ENCODE results near the gene TCF4. TPM values are rescaled to one million over a fixed set of nuclear protein-coding genes. Genes with fewer than 3 reads are reported as not detected.
A peak's percentile ranks its signal among the peaks of the same experiment; 100 is the strongest.

TCF4 gene
- total and polyA plus RNA-seq, 2 donors: 12.7 to 36.6 TPM

DNA sequence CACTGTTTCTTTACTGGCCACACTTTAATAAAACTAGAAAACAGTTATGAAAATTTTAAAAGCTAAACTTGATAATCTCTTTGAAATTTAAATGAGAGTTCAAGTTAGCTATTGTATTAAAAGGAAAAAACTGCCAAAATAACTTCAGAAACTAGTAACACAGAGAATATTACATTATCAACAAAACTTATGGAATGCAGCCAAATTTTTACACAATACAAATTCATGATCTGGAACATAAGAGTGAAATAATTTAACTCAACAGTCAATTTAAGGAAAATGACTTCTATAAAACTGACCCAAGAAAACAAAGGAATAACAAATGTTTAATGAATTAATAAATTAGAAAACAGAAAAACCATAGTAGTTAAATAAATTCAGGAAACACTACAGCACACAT lies 65.0 kb downstream of the TCF4 start:
- DNase-seq (ENCODE audit: low read depth in 6 of 9, low spot score in 9 of 9): no peak
- Histone ChIP-seq H3K4me1 (ENCODE audit: control insufficient read depth in 2 of 2, insufficient read depth in 2 of 2, low read length in 2 of 2) (no peaks in the 10 kb centered on the region), H3K4me3 (ENCODE audit: low read length in 2 of 2) (no peak overlapping the region), H3K27ac (ENCODE audit: low read depth in 1 of 2, low read length in 1 of 2) (no peak overlapping the region), H3K9me3 (ENCODE audit: control insufficient read depth in 2 of 2, insufficient read depth in 1 of 2, low read length in 1 of 2) (no peaks in the 10 kb centered on the region), H3K36me3 (ENCODE audit: control insufficient read depth in 2 of 2, insufficient read depth in 2 of 2, low read length in 1 of 2) (no peaks in the 10 kb centered on the region), H3K27me3 (ENCODE audit: control insufficient read depth in 2 of 2, insufficient read depth in 1 of 2, low read length in 1 of 2) (no peaks in the 10 kb centered on the region)

DNA sequence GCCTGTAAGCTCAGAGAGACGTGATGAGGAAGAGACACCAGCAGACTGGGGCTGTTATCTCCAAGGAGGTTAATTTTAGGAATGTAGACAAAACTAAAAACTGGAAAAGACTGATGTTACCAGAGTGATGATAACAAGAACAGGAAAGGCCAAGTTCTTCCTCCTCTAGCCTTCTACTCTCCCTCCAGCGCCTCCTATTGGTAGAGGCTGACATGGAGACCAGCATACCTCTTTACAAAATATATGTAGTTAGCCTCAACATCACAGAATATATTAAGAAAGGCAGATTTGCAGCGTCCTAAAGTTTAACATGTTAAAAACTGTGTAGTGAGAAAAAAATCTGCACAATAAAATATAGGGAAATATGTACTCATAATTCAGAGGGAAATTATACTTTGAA lies 66.0 kb downstream of the TCF4 start:
- H3K4me1 ChIP-seq (ENCODE audit: control insufficient read depth in 2 of 2, insufficient read depth in 2 of 2, low read length in 2 of 2): no peaks in the 10 kb centered on the region
- no peaks in the 10 kb centered on the region for H3K36me3 ChIP-seq (ENCODE audit: control insufficient read depth in 2 of 2, insufficient read depth in 2 of 2, low read length in 1 of 2)
- 95% methylated on average over 3 of the region's 3 CpGs for WGBS
- no peak overlapping the region for H3K4me3 ChIP-seq (ENCODE audit: low read length in 2 of 2)
- no peak overlapping the region for H3K27ac ChIP-seq (ENCODE audit: low read depth in 1 of 2, low read length in 1 of 2)
- no peaks in the 10 kb centered on the region for H3K9me3 ChIP-seq (ENCODE audit: control insufficient read depth in 2 of 2, insufficient read depth in 1 of 2, low read length in 1 of 2)
- DNase-seq (ENCODE audit: low read depth in 6 of 9, low spot score in 9 of 9): peak in 2 of 9 donors; percentile 13 to 35
- H3K27me3 ChIP-seq (ENCODE audit: control insufficient read depth in 2 of 2, insufficient read depth in 1 of 2, low read length in 1 of 2): no peaks in the 10 kb centered on the region

DNA sequence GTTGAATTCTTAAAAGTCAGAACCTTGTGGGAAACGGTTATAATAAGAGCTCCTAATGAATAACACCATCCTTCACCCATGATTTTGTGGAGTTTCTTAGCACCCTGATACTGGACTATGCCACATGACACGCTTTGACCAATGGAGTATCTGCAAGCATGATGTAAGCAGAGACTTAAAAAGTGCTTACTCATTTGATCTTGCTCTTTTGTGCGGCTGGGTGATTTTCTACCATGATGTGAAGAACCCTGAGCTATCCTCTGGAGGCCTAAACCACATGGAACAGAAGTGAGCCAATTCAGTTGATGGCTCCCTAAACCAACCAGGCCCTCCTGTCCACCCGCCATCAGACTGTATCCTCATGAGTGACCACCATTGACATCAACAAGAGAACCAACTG lies 70.9 kb downstream of the TCF4 start:
- no peaks in the 10 kb centered on the region for H3K36me3 ChIP-seq (ENCODE audit: control insufficient read depth in 2 of 2, insufficient read depth in 2 of 2, low read length in 1 of 2)
- DNase-seq (ENCODE audit: low read depth in 6 of 9, low spot score in 9 of 9): no peak
- no peaks in the 10 kb centered on the region for H3K27me3 ChIP-seq (ENCODE audit: control insufficient read depth in 2 of 2, insufficient read depth in 1 of 2, low read length in 1 of 2)
- H3K4me3 ChIP-seq (ENCODE audit: low read length in 2 of 2): no peak overlapping the region
- H3K4me1 ChIP-seq (ENCODE audit: control insufficient read depth in 2 of 2, insufficient read depth in 2 of 2, low read length in 2 of 2): no peaks in the 10 kb centered on the region
- 98% methylated on average over 4 of the region's 4 CpGs for WGBS
- H3K9me3 ChIP-seq (ENCODE audit: control insufficient read depth in 2 of 2, insufficient read depth in 1 of 2, low read length in 1 of 2): no peaks in the 10 kb centered on the region
- H3K27ac ChIP-seq (ENCODE audit: low read depth in 1 of 2, low read length in 1 of 2): no peak overlapping the region

DNA sequence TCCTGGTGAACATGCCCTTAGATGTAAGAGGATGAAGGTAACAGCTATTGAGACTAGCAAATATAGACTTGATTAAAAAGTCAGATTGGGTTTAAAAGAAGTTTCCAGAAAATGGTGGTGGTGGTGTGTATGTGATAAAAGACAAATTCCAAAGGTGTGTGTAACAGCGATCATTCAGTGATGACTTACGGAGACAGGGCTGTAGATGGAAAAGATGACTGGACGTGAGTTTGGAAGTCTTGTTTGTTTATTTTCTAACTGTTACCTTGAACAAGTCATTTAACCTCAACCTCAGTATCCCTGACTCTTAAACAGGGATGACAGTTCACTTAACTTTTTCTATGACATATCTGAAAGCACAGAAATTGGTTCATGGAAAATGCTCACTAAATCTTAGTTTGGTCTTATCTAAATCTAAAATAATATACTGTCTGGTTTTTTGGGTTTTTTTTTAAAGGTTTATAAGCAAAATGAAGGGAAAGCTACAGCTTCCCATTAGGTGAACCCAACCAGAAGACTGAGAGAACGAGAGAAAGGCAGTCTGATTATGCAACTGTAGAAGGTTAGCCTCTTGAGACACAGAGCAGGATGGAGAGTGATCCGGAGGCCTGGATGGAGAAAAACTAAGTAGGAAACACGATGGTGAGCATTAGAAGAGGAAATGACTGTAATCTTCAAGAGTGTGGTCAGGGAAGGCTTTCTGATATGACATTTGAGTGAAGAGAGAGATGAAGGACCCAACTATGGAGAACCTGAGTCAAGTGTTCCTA lies 71.9 kb downstream of the TCF4 start:
- Histone ChIP-seq H3K27me3 (ENCODE audit: control insufficient read depth in 2 of 2, insufficient read depth in 1 of 2, low read length in 1 of 2) (no peaks in the 10 kb centered on the region), H3K9me3 (ENCODE audit: control insufficient read depth in 2 of 2, insufficient read depth in 1 of 2, low read length in 1 of 2) (no peaks in the 10 kb centered on the region), H3K36me3 (ENCODE audit: control insufficient read depth in 2 of 2, insufficient read depth in 2 of 2, low read length in 1 of 2) (no peaks in the 10 kb centered on the region), H3K4me1 (ENCODE audit: control insufficient read depth in 2 of 2, insufficient read depth in 2 of 2, low read length in 2 of 2) (no peaks in the 10 kb centered on the region), H3K4me3 (ENCODE audit: low read length in 2 of 2) (no peak overlapping the region), H3K27ac (ENCODE audit: low read depth in 1 of 2, low read length in 1 of 2) (no peak overlapping the region)
- 70% methylated on average over 6 of the region's 6 CpGs for WGBS
- DNase-seq (ENCODE audit: low read depth in 6 of 9, low spot score in 9 of 9): no peak

DNA sequence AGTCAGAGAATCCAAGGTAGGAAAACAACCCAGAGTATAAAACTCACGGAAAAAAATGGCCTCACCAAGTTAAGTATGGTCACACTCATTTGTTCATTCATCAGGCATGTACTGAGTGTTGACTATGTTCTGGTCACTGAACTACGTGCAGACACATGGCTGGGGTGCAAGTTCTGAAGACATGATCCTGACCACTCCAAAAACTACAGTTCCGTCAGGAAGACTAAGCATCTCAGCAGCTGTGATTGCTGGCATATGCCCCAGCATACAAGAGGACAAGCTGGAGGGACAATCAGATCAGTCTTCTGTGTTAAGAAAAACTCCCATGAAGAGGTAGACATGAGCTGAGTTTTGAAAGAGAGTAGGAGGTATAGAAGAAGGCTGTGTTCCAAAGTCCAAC lies 72.8 kb downstream of the TCF4 start:
- DNase-seq (ENCODE audit: low read depth in 6 of 9, low spot score in 9 of 9): no peak
- Histone ChIP-seq H3K9me3 (ENCODE audit: control insufficient read depth in 2 of 2, insufficient read depth in 1 of 2, low read length in 1 of 2) (no peaks in the 10 kb centered on the region), H3K27ac (ENCODE audit: low read depth in 1 of 2, low read length in 1 of 2) (no peak overlapping the region), H3K27me3 (ENCODE audit: control insufficient read depth in 2 of 2, insufficient read depth in 1 of 2, low read length in 1 of 2) (no peaks in the 10 kb centered on the region), H3K36me3 (ENCODE audit: control insufficient read depth in 2 of 2, insufficient read depth in 2 of 2, low read length in 1 of 2) (no peaks in the 10 kb centered on the region), H3K4me1 (ENCODE audit: control insufficient read depth in 2 of 2, insufficient read depth in 2 of 2, low read length in 2 of 2) (no peaks in the 10 kb centered on the region), H3K4me3 (ENCODE audit: low read length in 2 of 2) (no peak overlapping the region)
- 81% methylated on average over 3 of the region's 3 CpGs for WGBS

DNA sequence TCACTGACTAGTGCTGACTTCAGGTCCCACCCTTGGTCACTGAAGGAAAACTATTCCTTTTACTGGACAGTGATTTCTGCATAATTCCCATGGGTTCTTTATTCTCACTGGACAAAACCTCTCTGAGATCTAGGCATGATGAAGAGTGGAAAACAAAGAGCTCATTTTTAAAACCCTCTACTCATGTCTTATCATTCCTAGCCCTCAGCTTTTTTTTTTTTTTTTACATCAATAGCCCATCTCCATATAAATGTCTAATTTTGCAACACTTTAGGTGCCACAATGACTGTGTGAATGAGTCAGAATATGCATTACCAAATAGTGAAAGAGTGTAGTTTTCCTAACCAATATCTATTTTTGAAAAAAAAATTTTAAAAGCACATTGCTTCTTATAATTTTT lies 74.8 kb downstream of the TCF4 start:
- Histone ChIP-seq H3K27ac (ENCODE audit: low read depth in 1 of 2, low read length in 1 of 2) (no peak overlapping the region), H3K4me3 (ENCODE audit: low read length in 2 of 2) (no peak overlapping the region), H3K9me3 (ENCODE audit: control insufficient read depth in 2 of 2, insufficient read depth in 1 of 2, low read length in 1 of 2) (no peaks in the 10 kb centered on the region), H3K36me3 (ENCODE audit: control insufficient read depth in 2 of 2, insufficient read depth in 2 of 2, low read length in 1 of 2) (no peaks in the 10 kb centered on the region), H3K27me3 (ENCODE audit: control insufficient read depth in 2 of 2, insufficient read depth in 1 of 2, low read length in 1 of 2) (no peaks in the 10 kb centered on the region), H3K4me1 (ENCODE audit: control insufficient read depth in 2 of 2, insufficient read depth in 2 of 2, low read length in 2 of 2) (no peaks in the 10 kb centered on the region)
- no peak for DNase-seq (ENCODE audit: low read depth in 6 of 9, low spot score in 9 of 9)

DNA sequence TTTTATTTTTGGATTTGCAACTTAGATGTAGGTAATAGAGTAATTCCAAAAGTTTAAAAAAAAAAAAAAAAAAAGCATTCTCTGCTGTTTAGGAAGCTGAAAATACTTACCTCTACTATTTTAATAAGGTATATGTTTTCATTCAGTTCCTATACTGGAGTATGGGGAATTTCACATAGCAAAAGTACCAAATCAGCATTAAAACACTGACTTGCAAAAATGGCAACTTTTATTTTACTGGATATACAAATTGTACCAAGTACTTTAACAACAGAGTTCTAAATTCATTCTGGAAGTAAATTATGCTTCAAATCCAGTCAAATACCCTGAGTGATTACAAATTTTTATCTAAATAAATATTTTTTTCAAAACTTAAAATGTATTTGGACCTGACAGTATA lies 76.7 kb downstream of the TCF4 start:
- Histone ChIP-seq H3K27ac (ENCODE audit: low read depth in 1 of 2, low read length in 1 of 2) (peak overlapping the region in 1 of 2 donors; percentile 78), H3K9me3 (ENCODE audit: control insufficient read depth in 2 of 2, insufficient read depth in 1 of 2, low read length in 1 of 2) (no peaks in the 10 kb centered on the region), H3K27me3 (ENCODE audit: control insufficient read depth in 2 of 2, insufficient read depth in 1 of 2, low read length in 1 of 2) (no peaks in the 10 kb centered on the region), H3K36me3 (ENCODE audit: control insufficient read depth in 2 of 2, insufficient read depth in 2 of 2, low read length in 1 of 2) (no peaks in the 10 kb centered on the region), H3K4me3 (ENCODE audit: low read length in 2 of 2) (no peak overlapping the region), H3K4me1 (ENCODE audit: control insufficient read depth in 2 of 2, insufficient read depth in 2 of 2, low read length in 2 of 2) (no peaks in the 10 kb centered on the region)
- no peak for DNase-seq (ENCODE audit: low read depth in 6 of 9, low spot score in 9 of 9)

DNA sequence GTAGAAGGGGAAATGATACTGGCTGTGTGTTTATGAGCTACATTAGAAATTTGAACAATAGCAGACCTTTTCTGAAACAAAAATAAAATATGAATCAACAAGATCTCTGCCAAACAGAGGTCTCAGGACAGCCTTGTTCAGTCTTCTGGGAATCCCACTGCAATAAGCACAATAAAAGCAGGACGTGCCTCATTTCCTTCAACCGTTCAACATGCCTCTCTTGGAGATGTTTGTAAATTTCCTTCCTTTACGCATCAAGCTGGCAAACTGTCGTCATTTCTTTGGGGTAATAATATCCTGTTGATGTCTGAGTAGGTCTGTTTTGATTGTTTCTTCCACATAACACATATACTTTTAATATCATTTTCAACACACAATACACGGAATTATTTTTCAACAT lies 77.2 kb downstream of the TCF4 start:
- WGBS: 59% methylated on average over 5 of the region's 5 CpGs
- Histone ChIP-seq H3K9me3 (ENCODE audit: control insufficient read depth in 2 of 2, insufficient read depth in 1 of 2, low read length in 1 of 2) (no peaks in the 10 kb centered on the region), H3K27me3 (ENCODE audit: control insufficient read depth in 2 of 2, insufficient read depth in 1 of 2, low read length in 1 of 2) (no peaks in the 10 kb centered on the region), H3K27ac (ENCODE audit: low read depth in 1 of 2, low read length in 1 of 2) (peak overlapping the region; percentile 8 to 78), H3K4me1 (ENCODE audit: control insufficient read depth in 2 of 2, insufficient read depth in 2 of 2, low read length in 2 of 2) (no peaks in the 10 kb centered on the region), H3K4me3 (ENCODE audit: low read length in 2 of 2) (no peak overlapping the region), H3K36me3 (ENCODE audit: control insufficient read depth in 2 of 2, insufficient read depth in 2 of 2, low read length in 1 of 2) (no peaks in the 10 kb centered on the region)
- DNase-seq (ENCODE audit: low read depth in 6 of 9, low spot score in 9 of 9): no peak

DNA sequence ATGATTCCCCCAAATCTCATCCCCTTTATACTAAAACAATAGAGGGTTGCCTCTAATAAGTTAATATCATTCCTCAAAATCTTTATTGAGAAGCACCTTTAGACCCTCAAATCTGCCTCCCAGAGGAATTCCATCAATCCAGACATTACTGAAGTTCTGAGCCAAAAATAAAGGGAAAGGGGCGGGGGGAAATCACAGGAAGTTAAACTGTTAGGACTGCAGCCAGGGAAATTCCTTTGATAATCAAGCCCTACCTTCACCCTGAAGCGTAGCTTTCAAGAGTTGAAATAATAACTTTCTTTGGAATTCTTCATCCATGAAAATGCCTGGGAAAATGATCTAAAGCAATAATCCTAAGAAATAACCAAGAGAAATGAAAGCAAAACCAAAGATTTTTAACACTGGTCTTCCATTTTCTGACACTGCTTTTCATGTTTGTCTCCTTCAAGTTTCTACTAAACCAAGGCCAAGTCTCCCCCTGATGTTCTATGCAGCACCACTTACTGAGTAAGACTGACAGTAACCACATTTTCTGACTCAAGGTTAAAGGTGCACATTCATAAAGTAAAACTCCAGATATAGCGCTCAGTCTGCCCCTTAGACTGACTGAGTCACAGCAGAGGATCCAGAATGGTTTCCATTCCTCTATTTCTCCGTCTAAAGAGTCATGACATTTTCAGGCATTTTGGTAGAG lies 78.2 kb downstream of the TCF4 start:
- no peaks in the 10 kb centered on the region for H3K9me3 ChIP-seq (ENCODE audit: control insufficient read depth in 2 of 2, insufficient read depth in 1 of 2, low read length in 1 of 2)
- H3K4me1 ChIP-seq (ENCODE audit: control insufficient read depth in 2 of 2, insufficient read depth in 2 of 2, low read length in 2 of 2): no peaks in the 10 kb centered on the region
- peak in 1 of 9 donors; percentile 25 for DNase-seq (ENCODE audit: low read depth in 6 of 9, low spot score in 9 of 9)
- H3K27me3 ChIP-seq (ENCODE audit: control insufficient read depth in 2 of 2, insufficient read depth in 1 of 2, low read length in 1 of 2): no peaks in the 10 kb centered on the region
- H3K27ac ChIP-seq (ENCODE audit: low read depth in 1 of 2, low read length in 1 of 2): peak overlapping the region; percentile 55 to 78
- H3K36me3 ChIP-seq (ENCODE audit: control insufficient read depth in 2 of 2, insufficient read depth in 2 of 2, low read length in 1 of 2): no peaks in the 10 kb centered on the region
- H3K4me3 ChIP-seq (ENCODE audit: low read length in 2 of 2): no peak overlapping the region
- 92% methylated on average over 4 of the region's 4 CpGs for WGBS

Measured in thymus (tissue), 11 donors.